Epithelial cell of proximal tubule (primary cell): ENCODE results near the gene SCFD2. TPM values are rescaled to one million over a fixed set of nuclear protein-coding genes. Genes with fewer than 3 reads are reported as not detected.
"Not testable (repeated sequence)": the region's sequence is repeated elsewhere in the genome, so short reads cannot be mapped to it uniquely, and the experiment has no call there.

Experiments used
- DNase-seq: peaks from one replicate; pipeline ENCODE4 v3.0.0-alpha.2; 2011; ENCODE audit warnings: low read depth
- H3K4me3 ChIP-seq: 2 replicates; pipeline ENCODE4 v1.5.1; 2011; ENCODE audit warnings: low read depth, mild to moderate bottlenecking, low read length
- CTCF ChIP-seq: conservative IDR thresholded peaks from 2 replicates; pipeline ENCODE4 v1.5.1; 2012; ENCODE audit warnings: low read depth, mild to moderate bottlenecking, low read length
- total RNA-seq: library from RNA; depleted of rRNA; stranded (reverse); fragments of >200 nt; gene quantifications from 2 replicates; pipeline ENCODE4 v1.2.3, GENCODE V29; 2015

The SCFD2 gene
- total RNA-seq, 1 donor from 2014 or later: 8.9 TPM

DNA sequence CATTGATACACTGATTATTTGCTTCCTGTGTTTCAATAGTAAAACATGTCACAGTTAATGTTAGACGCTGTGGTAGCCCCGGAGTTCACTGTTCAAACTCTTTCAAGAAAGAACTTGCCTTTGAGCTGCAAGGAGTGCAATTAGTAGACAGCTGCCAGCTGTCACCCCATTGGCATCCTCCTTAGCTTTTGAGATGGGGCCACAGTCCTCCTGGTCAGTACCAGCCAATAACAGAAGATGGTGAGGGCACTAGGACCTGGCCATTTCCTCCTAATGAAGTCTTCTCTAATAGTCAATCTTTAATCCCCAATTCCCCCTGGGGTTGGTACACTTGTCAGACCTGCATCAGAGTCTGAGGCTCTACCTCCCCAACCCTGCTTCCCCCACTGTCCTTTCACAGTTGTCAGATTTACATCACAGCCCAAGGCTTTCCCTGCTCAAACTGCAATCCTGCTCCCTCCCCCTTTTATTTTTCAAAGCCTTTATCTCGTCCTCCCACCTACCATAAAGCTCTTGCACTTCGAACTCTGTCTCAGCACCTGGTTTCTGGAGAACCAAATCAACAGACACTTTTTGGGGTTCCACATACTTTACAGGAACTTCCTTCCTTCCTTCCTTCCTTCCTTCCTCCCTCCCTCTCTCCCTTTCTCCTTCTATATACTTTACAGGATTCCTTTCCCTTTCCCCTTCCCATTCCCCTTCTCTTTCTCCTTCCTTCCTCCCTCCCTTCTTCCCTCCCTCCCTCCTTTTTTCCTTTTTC, 321.8 kb downstream of the SCFD2 start:
- DNase-seq: no peak
- no peak overlapping the region for H3K4me3 ChIP-seq

GRCh38 chr4:53043055-53043454, 322.8 kb downstream of the SCFD2 start:
- DNase-seq: no peak
- no peak for TF ChIP-seq CTCF
- H3K4me3 ChIP-seq: no peak overlapping the region

More for the DNA sequence above, 321.8 kb downstream of the SCFD2 start:
- TF ChIP-seq CTCF: no peak

DNA sequence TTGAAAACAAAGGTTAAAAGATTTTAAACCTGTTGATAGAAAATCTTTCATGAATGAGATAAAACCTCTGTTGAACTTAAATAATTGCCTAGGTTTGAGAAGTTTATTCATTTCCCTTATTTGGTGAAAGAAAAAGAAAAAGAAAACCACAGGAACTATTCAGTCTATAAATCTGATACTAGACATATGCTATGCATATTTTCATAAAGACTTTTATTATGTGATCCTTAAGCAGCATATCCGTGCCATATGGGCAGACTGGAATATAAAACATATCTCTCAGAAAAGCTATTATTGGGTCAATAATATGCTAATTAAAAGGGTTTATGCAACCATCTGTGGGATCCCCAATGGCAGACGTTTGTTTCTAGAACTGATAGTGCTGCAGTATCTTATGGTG, 325.0 kb downstream of the SCFD2 start:
- H3K4me3 ChIP-seq: no peak overlapping the region
- TF ChIP-seq CTCF: no peak
- no peak for DNase-seq

GRCh38 chr4:53040459-53040815, 325.4 kb downstream of the SCFD2 start:
- no peak for DNase-seq

GRCh38 chr4:53039741-53040458, 326.0 kb downstream of the SCFD2 start:
- no peak for TF ChIP-seq CTCF
- no peak overlapping the region for H3K4me3 ChIP-seq
- DNase-seq: no peak

More at GRCh38 chr4:53040459-53040815, 325.4 kb downstream of the SCFD2 start:
- no peak for TF ChIP-seq CTCF
- H3K4me3 ChIP-seq: no peak overlapping the region

GRCh38 chr4:53037892-53038291, 328.0 kb downstream of the SCFD2 start:
- TF ChIP-seq CTCF: no peak
- DNase-seq: no peak
- H3K4me3 ChIP-seq: no peak overlapping the region

DNA sequence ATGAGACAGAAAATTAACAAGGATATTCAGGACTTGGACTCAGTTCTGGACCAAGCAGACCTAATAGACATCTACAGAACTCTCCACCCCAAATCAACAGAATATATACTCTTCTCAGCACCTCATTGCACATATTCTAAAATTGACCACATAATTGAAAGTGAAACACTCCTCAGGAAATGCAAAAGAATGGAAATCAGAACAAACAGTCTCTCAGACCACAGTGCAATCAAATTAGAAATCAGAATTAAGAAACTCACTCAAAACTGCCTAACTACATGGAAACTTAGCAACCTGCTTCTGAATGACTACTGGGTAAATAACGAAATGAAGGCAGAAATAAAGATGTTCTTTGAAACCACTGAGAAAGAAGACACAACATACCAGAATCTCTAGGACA, 333.0 kb downstream of the SCFD2 start:
- not testable (repeated sequence) for DNase-seq, H3K4me3 ChIP-seq
